ENCODE measurements around the gene FBXO8.

Gene FBXO8

DNA sequence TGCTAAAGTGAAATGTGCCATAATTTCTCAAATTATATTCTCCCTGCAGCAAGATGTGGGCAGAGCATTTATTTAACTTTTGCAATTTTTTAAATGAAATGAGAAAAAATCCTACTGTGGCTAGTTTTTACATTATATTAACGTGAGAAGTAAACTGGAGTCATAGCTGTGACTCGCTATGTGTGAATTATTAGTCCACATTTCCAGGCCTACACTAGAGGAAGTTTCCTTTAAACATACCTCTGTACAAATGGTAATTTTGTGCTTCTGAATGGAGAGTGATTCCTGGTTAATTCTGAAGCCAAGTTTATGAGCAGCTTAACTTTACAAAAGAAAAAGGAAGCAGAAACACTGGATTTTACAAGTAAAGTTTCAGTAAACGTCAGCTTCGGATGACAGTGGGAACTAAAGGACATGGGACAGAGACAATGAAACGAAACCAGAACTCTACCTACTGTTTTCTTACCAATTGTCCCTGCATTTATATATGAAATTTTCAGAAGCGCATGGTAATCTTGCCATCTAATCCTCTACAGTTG, 72.4 kb downstream of the FBXO8 start:
- no peak for DNase-seq

DNA sequence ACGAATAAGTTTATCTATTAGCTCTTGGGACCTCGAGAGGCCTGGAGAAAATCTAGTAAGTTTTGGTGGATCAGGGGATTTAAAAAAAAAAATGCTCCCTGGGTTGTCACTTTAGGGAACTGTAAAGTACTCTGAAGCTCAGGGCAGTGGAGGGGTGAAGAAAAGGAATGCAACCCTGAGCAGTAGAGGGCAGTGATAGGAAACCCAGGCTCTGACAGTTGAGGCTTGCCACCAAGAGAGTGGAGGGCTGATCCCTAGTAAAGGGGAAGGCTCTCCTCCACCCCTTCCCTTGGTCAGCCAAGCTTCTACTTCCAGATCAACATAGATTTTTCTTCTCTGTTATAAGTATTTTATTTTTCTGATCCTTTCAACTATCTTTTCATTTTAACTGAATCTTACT, 73.1 kb downstream of the FBXO8 start:
- DNase-seq: no peak

DNA sequence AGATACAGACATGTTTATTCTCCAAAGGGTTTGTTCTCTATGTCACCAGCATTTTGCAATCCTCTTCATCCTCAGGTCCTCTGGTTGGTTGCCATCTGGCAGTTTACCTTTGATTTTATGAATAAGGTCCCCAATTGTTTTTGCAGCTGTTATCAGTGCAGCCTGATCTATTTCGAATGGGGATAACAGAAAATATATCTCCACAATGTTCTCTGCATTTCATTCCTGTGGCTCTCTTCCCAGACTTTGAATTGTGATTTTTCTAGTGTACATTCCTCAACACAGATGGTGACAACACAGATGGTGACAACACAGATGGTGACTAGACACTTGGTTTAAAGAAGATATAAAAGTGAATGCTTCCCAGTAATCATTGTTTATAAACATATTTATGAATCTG, 74.1 kb downstream of the FBXO8 start:
- no peak for DNase-seq

DNA sequence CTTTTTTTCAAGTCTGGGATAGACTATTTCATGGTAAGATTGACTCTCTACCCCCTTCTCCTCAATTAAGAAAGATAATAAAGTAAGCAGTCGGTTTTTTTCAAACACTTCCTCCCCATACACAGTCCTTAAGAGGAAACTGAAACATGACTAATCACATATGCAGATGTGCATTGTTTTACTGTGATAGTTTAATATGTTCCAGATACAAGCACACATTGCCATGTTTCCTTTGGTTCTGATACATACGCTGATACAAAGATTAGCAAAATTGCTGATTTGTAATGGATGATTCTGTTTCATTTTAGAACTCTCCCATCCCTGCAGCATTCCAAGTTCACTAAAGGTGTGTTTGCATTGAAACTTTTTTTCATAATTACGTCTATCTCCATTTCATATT, 76.1 kb downstream of the FBXO8 start:
- no peak for DNase-seq

DNA sequence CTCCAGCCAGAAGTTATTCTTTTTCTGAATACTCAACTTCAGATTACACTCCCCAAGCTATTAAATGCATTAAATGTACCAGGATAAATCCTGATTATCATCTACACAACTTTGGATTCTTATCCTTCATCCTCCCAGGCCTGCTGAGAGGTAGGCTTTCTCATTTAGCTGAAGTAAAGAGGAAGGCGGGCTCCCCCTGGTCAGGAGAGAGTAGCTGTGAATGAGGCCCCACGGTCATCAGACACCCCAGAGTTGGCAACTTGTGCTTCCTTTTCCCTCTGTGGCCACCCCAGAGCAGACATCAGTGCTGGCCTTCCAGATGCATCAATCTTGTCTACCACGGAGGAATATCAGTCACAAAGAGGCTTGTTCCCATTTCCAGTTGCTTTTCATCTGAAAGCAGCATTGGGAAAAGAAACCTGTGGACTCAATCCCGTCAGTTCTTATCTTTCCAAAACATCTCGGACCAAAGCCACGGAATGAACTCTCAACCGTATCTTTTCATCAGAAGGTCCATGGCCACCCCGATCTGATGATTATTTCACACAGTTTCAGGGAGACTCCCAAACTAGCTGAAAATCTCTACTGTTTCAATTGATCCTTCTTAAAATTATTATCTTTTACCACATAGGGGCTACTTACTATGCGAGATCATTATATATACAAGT, 79.2 kb downstream of the FBXO8 start:
- no peak for DNase-seq

DNA sequence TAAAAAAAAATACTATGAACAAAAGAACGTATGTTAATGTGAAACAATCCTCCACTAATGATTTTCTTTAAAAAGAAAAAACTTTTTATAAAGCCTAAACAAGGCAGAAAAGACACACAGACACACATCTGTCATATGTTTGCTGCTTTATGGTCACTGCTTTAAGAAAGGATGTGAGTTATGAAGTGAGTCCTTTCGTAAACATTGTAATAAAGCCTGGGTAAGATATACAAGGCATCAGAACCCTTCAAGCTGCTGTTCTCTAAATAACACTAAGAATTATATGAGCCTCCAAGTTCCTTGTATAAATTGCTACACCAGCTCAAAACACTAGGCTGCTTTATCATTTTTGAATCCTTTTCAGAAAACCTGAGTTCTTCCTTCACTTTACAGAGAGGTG, 81.6 kb downstream of the FBXO8 start:
- no peak for DNase-seq

DNA sequence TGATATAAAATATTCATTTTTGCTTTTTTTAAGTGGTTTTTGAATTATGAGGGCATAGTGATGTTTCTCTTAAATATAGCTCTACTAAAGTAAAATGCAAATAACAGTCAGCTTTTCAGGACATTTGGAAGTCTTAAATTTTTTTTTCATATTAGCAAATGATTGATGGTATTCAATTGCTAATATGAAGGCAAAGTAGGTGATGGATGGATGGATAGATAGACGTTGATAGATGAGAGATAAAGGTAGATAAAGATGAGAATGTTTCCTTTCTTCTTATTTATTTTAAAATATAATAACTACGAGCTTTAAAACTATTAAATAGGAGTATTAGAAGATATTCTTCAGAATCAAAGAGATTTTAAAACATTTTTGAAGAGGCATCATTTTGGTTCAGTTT, 83.7 kb downstream of the FBXO8 start:
- DNase-seq: no peak

DNA sequence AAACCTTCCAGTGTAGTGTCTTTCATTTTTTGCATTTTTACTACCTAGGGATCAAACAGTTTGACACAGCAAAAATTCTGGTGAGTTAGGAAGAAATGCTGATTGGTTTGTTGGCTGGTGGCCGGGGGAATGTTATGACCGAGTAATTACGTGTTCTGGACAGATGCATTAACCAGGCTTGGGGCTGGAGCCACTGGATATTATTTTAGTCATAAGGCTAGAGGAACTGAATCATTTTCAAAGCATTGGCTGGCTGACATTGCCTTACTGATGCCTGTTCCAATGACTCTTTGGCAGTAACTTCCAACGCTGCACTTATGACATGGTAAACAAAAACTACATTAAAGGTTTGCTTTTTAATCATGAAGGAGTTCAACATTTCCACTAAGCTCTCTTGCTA, 84.6 kb downstream of the FBXO8 start:
- no peak for DNase-seq

DNA sequence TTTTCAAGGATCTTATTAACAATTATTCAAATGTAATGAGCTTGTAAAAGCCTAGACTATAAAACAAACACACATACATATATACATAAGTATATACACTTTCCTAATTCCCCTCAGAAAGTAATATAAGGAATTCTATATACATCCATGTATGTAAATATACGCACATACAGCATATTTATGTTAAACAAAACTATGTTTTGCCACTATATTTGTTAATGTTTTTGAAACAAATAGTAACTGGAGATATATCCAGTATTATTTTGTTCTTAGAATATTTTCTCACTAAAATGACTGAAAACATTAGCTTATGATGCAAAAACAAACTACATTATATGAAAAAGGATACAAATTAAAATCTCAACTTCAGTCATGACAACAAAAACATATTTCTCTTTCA, 85.1 kb downstream of the FBXO8 start:
- DNase-seq: no peak

DNA sequence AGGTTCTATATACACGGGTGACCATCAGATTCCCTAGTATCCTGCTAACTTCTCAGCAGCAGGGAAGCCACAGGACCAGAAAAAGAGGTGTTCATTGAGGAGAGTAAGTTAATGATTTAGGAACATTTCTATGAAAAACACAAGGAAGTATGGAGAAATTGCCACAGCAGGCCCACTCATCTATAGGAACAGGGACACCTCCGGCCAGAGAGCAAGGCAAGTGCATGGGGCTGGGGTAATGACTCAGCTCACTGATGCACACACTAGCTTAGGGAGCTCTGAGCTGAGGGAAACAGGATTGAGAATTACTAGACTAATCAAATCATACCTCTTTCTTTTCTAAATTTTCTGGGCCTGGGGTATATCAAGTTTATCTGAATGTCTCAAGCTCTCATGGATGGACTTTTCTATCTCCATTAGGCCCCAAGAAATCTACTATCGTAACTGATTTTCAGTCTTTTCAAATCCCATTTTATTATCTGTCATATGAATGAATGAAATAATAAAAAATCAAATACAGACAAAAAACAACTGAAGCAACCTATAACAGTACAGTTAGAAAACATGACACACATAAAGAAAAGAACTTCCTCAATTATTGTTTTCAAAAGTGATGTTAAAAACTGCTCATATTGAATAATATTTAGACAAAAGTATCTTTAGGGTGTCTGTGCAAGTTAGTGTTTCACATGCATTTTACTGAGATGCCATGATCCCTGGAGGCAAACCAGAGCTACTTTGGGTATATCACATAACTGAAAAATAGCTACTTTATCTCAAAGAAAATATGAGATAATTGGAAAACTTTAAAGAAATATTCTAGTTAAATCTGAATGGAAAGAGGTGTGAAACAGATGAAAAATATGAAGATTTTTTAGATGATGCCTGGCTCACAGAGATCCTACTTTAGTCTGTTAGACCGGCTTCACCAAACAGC, 89.8 kb downstream of the FBXO8 start:
- no peak for DNase-seq

DNA sequence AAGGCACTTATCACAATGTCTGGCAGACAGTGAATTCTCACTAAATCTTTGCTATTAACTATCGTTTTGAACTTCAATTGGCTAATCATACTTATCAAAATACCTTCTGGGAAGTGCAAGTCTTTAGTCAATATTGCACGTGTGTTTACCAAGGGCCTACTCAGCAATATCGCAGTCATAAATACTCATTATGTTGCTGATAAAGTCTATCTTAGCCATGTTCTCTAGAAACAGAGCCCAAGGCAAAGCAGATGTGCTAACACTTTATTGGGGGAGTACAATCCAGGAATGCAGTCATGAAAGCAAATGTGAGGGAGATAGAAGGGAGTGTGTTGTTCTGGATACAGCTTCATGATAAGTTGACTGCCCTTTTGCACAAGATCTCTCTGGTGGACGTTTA, 90.5 kb downstream of the FBXO8 start:
- DNase-seq: no peak

DNA sequence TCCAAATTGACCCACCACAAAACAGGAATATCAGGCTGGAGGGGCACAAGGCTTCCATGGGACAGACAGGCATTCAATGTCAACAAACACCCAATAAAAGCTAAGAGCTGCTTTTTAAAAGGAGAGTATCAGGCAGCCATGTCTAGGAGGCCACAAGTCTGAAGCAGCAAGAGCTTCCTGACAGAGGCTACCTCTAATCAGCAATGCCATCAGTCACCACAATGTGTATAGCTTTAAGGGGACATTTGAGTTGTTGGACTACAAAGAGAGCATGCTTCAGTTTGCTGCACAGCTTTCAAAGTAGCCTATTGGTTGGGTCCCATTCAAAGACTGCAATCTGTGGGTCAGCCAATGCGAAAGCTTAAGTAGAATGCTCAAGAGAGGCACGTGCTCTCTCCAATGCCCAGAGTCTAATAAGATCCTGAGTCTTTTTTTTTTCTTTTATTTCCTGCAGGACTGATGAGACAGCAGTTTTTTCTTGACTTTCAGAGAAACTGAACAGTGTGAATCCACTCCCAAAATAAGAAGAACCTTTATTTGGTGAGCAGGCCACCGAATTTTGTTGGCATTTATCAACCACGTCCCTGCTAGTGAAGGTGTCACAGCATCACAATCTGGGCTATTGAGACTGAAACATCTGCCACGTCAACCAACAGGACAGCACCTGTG, 92.5 kb downstream of the FBXO8 start:
- no peak for DNase-seq

DNA sequence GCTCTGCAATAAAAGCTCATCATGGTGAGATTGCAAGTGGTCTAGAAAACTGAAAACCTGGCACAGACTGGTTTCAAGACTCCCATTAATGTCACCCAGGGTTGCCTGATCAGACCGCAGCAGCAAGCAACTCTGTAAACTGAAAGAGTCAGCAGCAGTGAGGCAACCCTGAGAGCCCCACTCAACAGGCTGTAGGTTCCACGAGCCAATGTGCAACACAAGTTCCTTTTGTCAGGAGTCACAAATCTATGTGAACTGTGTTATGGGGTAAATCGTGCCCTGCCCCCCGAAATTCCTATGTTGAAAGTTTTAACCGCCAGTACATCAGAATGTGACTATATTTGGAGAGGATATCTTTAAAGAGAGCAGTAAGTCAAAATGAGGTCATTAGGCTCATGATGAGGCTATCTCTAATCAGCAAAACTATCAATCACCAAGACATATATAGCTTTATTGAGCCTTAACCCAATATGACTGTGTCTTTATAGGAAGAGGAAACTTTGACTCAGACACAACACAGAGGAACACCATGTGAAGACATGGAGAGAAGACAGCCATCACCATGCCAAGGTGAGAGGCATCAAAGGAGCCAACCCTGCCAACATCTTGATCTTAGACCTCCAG, 94.0 kb downstream of the FBXO8 start:
- DNase-seq: no peak

All from hypothalamus (tissue), 51 donors.